Measurements from ENCODE around the gene ADARB2.
"Not testable (repeated sequence)": the region's sequence is repeated elsewhere in the genome, so short reads cannot be mapped to it uniquely, and the experiment has no call there.

ADARB2 gene

DNA sequence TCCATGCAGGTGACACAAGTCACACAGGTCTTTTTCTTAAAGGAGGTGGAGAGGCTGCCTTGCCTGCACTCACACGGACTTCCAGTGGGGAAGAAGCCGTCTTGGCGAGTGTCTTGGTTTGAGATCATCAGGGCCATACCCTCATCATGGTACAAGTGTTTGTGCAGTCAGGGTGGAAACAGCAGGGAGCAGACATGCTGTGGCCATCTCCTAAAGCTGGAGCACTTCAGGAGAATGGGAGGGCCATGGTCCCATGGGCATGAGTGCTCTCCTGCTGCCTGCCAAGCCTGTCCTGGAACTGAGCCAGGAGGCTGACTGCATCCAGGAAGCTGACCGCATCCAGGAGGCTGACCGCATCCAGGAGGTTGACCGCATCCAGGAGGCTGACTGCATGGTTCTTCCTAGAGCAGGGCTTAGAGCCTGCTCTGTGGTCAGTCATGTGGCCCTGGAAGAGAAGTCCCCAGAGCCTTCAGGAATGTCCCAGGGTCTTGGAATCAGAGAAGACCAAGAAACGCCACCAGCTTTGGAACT, 98.4 kb downstream of the ADARB2 start:
- no peak for DNase-seq (ENCODE audit: low read depth)

GRCh38 chr10:1635340-1635739, 102.0 kb downstream of the ADARB2 start:
- DNase-seq (ENCODE audit: low read depth), result no peak

- no peak for DNase-seq (ENCODE audit: low read depth)
These were observed 103.1 kb downstream of the ADARB2 start for GRCh38 chr10:1634239-1634638.

DNA sequence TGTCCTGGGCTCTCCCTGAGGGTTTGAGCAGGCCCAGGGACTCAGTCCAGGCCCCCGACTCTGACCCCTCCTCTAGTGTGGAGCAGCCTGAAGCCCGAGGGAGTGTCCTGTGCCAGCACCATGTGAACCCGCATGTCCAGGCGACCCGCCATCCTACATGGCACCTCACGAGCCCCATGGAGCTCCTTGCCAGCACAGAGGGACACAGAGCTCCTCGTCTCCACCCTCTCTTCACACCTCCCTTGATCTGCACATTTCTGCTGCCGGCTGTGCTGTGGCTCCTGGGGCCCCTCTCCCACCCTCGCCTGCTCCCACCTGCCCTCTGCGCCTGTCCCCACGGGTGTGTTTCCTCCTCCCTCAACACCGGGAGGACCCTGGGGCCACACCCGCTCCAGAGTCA, 103.5 kb downstream of the ADARB2 start:
- no peak for DNase-seq (ENCODE audit: low read depth)

- DNase-seq (ENCODE audit: low read depth), result no peak
These were observed 104.7 kb downstream of the ADARB2 start for GRCh38 chr10:1632596-1632995.

GRCh38 chr10:1632141-1632540, 105.2 kb downstream of the ADARB2 start:
- DNase-seq (ENCODE audit: low read depth), result no peak

GRCh38 chr10:1631282-1631681, 106.0 kb downstream of the ADARB2 start:
- no peak for DNase-seq (ENCODE audit: low read depth)

GRCh38 chr10:1630304-1630703, 107.0 kb downstream of the ADARB2 start:
- DNase-seq (ENCODE audit: low read depth), result no peak

DNA sequence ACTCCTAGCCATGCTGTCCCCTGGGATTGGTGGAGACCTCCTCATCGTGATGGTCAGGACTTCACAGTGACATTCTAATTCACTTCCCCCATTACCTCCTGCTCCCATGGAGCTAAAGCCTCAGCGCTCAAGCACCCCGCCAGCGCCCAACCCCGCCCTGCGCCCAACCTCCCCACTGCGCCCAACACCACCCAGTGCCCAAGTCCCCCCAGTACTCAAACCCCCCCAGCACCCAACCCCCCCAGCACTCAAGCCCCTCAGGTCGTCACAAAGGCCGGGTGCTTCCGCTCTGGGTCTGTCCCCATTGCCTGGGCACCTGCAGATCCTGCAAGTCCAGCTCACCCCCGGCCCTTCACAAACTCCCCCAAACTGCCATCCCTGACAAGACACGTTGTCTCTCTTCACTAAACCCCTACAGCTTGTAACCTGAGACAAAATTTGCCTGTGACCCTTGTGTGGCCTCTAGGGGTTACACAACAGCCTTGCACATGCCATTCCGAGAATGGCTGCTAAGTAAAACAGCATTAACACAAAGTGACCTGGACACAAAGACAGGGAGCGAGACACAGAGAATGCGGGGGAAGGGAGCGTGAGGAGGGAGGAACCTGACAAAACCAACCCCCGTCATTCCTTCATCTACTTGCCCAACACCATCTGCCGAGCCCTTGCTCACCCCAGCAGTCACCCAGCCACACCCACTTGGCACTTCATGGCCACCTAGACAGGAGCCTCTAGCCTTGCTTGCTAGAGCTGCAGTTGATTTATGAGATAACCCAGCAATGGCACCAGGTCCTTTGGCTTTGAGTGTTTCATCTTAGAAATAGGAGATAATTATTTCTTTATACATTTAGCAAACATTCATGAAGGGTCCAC, 107.8 kb downstream of the ADARB2 start:
- no peak for DNase-seq (ENCODE audit: low read depth)

- no peak for DNase-seq (ENCODE audit: low read depth)
These were observed 108.6 kb downstream of the ADARB2 start for GRCh38 chr10:1628757-1629156.

DNA sequence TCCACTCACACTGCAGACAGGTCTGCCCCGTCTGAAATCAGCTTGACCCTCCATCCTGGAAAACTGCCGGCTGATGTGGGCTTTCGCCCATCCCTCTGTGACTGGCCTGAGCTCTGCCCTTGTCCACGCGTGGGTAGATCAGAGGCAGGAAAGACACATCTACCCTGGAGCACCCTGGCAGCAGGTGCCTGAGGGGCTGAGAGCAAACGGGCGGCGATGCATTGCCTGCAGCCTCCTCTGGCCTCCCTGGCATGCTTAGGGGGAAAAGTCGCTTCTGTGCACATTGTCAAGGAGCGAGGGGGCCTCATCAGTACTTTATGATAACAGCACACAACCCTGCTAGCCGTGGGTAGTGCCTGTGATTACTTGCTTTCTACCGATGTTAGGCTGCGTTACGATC, 109.4 kb downstream of the ADARB2 start:
- DNase-seq (ENCODE audit: low read depth), result no peak

GRCh38 chr10:1626835-1627234, 110.5 kb downstream of the ADARB2 start:
- DNase-seq (ENCODE audit: low read depth), result no peak

GRCh38 chr10:1626410-1626809, 110.9 kb downstream of the ADARB2 start:
- no peak for DNase-seq (ENCODE audit: low read depth)

DNA sequence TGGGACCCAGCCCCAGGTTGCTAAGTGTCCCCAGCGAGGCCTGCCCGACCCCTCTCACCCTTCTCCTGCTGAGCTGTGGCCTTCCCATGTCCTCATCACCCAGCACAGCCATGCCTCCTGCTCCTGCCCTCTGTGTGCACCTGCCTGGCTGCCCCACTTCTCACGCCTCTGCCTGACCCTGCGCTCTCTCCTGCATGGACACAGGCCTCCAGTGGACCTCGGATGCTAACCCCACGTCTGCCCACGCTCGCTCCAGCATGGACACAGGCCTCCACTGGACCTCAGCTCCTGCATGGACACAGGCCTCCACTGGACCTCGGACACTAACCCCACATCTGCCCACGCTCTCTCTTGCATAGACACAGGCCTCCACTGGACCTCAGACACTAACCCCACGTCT, 111.6 kb downstream of the ADARB2 start:
- DNase-seq (ENCODE audit: low read depth), result no peak

DNA sequence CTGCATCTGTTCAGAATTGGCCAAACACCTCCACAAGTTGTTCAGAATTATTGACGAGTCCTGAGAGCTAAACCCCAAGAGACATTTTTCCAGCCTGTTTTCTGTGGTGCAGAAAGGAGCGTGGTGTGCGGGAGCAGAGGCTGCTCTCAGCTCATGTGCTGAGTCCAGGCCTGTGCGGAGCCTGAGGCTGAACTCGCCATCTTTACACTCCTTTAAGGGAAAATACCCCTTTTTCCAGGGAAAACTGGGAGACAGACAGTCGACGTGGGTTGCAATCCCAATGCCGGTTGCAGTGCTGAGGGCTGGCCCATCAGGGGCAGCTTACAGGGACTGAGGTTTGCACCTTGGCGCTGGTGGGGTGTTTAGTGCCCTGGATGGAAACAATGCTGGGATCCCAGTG, 112.2 kb downstream of the ADARB2 start:
- no peak for DNase-seq (ENCODE audit: low read depth)

DNA sequence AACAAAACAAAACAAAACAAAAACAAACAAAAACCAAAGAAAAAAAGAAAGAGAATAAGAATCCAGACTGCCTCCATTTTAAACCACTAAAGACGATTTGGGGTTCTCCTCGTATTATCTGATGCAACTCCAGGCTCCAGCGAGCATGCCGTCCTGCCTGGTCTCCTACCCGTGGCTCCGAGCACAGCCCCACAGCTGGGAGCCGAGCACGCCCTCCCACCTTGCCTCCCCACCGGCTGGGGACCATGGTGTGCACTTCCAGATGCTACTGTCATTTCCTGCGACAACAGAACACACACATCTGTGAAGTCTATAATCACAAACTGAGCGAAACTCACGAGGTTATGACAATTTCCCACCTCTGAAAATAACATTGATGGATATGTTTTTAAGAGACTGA, 113.1 kb downstream of the ADARB2 start:
- no peak for DNase-seq (ENCODE audit: low read depth)

GRCh38 chr10:1620803-1621202, 116.5 kb downstream of the ADARB2 start:
- DNase-seq (ENCODE audit: low read depth), result no peak

DNA sequence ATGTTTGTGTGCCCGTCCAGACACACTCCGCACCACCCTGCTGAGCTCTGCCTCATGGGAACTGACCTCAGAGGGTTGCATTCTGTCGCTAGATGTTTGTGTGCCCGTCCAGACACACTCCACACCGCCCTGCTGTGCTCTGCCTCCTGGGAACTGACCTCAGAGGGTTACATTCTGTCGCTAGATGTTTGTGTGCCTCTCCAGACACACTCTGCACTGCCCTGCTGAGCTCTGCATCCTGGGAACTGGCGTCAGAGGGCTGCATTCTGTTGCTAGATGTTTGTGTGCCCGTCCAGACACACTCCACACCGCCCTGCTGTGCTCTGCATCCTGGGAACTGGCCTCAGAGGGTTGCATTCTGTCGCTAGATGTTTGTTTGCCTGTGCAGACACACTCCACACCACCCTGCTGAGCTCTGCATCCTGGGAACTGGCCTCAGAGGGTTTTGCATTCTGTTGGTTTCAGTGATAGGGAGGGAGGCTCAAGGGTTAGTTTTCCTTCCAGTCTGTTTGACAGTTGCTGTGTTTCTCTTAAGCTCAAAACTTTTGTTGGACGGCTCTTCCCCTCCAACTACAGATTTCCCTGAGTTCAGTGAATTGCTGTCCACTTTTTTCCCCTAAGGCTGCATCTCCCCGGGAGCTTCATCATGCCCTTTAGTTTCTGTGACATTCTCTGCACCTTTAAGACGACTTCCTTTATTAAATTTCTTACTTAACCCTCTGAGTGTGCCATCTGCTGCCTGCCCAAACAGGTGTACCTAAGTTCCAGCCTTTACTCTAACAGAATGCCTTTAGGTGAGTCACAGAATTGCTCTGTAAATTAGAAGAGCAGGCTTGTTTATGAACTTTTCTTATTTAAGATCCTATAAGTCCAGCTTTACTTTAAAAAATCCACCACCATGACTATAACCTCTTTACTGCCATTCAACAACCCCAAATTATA, 119.7 kb downstream of the ADARB2 start:
- not testable (repeated sequence) for DNase-seq (ENCODE audit: low read depth)

DNA sequence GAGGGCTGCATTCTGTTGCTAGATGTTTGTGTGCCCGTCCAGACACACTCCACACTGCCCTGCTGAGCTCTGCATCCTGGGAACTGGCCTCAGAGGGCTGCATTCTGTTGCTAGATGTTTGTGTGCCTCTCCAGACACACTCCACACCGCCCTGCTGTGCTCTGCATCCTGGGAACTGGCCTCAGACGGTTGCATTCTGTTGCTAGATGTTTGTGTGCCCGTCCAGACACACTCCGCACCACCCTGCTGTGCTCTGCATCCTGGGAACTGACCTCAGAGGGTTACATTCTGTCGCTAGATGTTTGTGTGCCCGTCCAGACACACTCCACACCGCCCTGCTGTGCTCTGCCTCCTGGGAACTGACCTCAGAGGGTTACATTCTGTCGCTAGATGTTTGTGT, 120.6 kb downstream of the ADARB2 start:
- not testable (repeated sequence) for DNase-seq (ENCODE audit: low read depth)

- DNase-seq (ENCODE audit: low read depth), result no peak
These were observed 122.0 kb downstream of the ADARB2 start for GRCh38 chr10:1615186-1615954.

GRCh38 chr10:1613511-1613910, 123.8 kb downstream of the ADARB2 start:
- DNase-seq (ENCODE audit: low read depth), result no peak

DNA sequence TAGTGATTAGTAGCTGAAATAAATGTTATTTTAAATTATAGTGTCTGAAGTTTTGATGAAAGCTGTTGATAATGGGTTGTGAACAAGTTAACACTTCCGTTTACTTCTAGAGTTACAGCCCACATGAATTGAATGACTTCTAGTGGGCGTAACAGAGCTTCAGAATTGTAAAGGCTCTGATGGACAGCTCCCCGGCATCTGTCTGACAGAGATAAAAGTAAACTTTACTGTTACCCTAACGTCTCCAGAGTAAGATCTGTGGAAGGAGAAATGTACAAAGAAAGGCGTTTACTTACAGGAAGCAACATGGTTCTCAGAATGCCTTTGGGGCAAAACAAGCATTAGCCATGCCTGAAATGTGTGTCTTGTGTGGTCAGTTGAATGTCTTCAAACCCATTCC, 124.4 kb downstream of the ADARB2 start:
- DNase-seq (ENCODE audit: low read depth), result no peak

All from activated T-helper 9 cell treated with anti-CD3 and anti-CD28 coated beads, Interleukin-2, amount 50 U/mL, for 16 hours (primary cell).